ENCODE data around the gene NPAS4.

GRCh38 chr11:66414120-66414934 lies 6.5 kb upstream of the NPAS4 start:
- TF ChIP-seq CTCF (IDR thresholded peaks at IDR 0.05; ENCODE audit: low read depth, low read length) (no peak), EZH2phosphoT487 (IDR thresholded peaks at IDR 0.05; ENCODE audit: low read depth) (no peak)

All from OCI-LY3 (cell line).